ENCODE results near the gene ALAS1.

GRCh38 chr3:52195823-52196331, 2.1 kb upstream of the ALAS1 start:
- no peak for TF ChIP-seq POLR2AphosphoS5 (IDR thresholded peaks at IDR 0.05; ENCODE audit: low read depth, low read length)
- TF ChIP-seq REST (IDR thresholded peaks at IDR 0.05; ENCODE audit: insufficient read depth in 1 of 2, low read depth in 2 of 2, low read length in 2 of 2): no peak

Measured in PFSK-1 (cell line).